NOMO-1 treated with dmso at 0.1 percent for 144 hours (cell line): ENCODE measurements around the gene BRMS1.

Experiments used
- DNase-seq: peaks from one replicate; lab custom pipeline; 2025; ENCODE audit not compliant: unreplicated experiment; lab: John Stamatoyannopoulos, UW

The BRMS1 gene

GRCh38 chr11:66338276-66339161, 6.4 kb downstream of the BRMS1 start:
- DNase-seq, result no peak

- DNase-seq, result no peak
These were observed 7.6 kb downstream of the BRMS1 start for GRCh38 chr11:66337103-66337899.

- DNase-seq, result peak; percentile 68
These were observed 8.4 kb downstream of the BRMS1 start, which contains the start of gene RIN1 for GRCh38 chr11:66336234-66337102. Gene RIN1, minus strand, starts transcription at chr11:66336434. Its CDS starts 32 bp downstream, at chr11:66336402.

- no peak for DNase-seq
These were observed 9.2 kb downstream of the BRMS1 start for GRCh38 chr11:66335531-66336233.

- peak; percentile 71 for DNase-seq
These were observed 10.1 kb downstream of the BRMS1 start for GRCh38 chr11:66334605-66335442.

GRCh38 chr11:66333896-66334604, 10.9 kb downstream of the BRMS1 start:
- no peak for DNase-seq

- DNase-seq, result no peak
These were observed 11.6 kb downstream of the BRMS1 start for GRCh38 chr11:66333220-66333877.

- no peak for DNase-seq
These were observed 12.3 kb downstream of the BRMS1 start for GRCh38 chr11:66332371-66333219.

- DNase-seq, result no peak
These were observed 13.1 kb downstream of the BRMS1 start for GRCh38 chr11:66331542-66332370.

GRCh38 chr11:66330931-66331330, 14.0 kb downstream of the BRMS1 start:
- DNase-seq, result no peak

GRCh38 chr11:66329165-66329673, 15.7 kb downstream of the BRMS1 start:
- no peak for DNase-seq

- DNase-seq, result peak; percentile 62
These were observed 16.4 kb downstream of the BRMS1 start for GRCh38 chr11:66328302-66329144.

- DNase-seq, result no peak
These were observed 16.9 kb downstream of the BRMS1 start for GRCh38 chr11:66328031-66328301.

GRCh38 chr11:66327171-66328030, 17.5 kb downstream of the BRMS1 start:
- DNase-seq, result no peak
